ENCODE measurements around the gene ZEB1.

DNA sequence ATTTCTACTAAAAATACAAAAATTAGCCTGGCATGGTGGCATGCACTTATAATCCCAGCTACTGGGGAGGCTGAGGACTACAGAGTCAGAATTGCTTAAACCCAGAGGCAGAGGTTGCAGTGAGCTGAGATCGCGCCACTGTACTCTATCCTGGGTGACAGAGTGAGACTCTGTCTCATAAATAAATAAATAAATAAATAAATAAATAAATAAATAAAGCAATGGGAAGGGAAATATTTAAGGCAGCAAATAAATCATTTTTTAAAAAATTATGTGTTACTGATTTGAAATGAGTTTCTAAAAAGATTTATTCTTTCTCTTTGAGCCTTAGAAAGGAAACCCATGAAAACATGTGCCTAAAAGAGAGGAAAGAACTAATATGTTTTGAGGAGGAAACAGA is 45.2 kb upstream of the ZEB1 start:
- TF ChIP-seq, protein P1, sequence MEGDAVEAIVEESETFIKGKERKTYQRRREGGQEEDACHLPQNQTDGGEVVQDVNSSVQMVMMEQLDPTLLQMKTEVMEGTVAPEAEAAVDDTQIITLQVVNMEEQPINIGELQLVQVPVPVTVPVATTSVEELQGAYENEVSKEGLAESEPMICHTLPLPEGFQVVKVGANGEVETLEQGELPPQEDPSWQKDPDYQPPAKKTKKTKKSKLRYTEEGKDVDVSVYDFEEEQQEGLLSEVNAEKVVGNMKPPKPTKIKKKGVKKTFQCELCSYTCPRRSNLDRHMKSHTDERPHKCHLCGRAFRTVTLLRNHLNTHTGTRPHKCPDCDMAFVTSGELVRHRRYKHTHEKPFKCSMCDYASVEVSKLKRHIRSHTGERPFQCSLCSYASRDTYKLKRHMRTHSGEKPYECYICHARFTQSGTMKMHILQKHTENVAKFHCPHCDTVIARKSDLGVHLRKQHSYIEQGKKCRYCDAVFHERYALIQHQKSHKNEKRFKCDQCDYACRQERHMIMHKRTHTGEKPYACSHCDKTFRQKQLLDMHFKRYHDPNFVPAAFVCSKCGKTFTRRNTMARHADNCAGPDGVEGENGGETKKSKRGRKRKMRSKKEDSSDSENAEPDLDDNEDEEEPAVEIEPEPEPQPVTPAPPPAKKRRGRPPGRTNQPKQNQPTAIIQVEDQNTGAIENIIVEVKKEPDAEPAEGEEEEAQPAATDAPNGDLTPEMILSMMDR (IDR thresholded peaks at IDR 0.05) = no peak
- no peak for TF ChIP-seq POLR2A (IDR thresholded peaks at IDR 0.05; ENCODE audit: low read depth)

Measured in esophagus muscularis mucosa (tissue), 3 donors.